H1 (cell line): ENCODE measurements around the gene DEAF1. TPM values are rescaled to one million over a fixed set of nuclear protein-coding genes. Genes with fewer than 3 reads are reported as not detected.

Source experiments
- CTCF ChIA-PET: fragments of 300-600 bp; sonication (Branson Sonifier 250); formaldehyde crosslinking; loops from one replicate; lab custom pipeline; 2021; ENCODE audit not compliant: partially characterized antibody; lab: Charles Lee
- POLR2A ChIA-PET: fragments of 300-600 bp; sonication (Branson Sonifier 250); formaldehyde crosslinking; loops from one replicate; lab custom pipeline; 2021; ENCODE audit warnings: inconsistent platforms; ENCODE audit not compliant: partially characterized antibody; lab: Charles Lee
- DNase-seq, 2 experiments: peaks; one replicate each; pipeline versions ENCODE4 v3.0.0 to v3.0.0-alpha.2; 2010 to 2022; ENCODE audit warnings: low spot score in 2 of 2, low read depth in 1 of 2, mixed read lengths in 1 of 2
- FAIRE-seq: peaks from 2 replicates; lab custom pipeline; 2011; peaks lifted over from hg19 to GRCh38; lab: Jason Lieb, UNC
- H2AFZ ChIP-seq: 2 replicates; pipeline ENCODE4 v1.8.1; 2012; ENCODE audit warnings: low read length, inconsistent platforms
- H2AK5ac ChIP-seq: 2 replicates; pipeline ENCODE4 v1.6.1; 2013; ENCODE audit warnings: low read depth, low read length
- H2BK120ac ChIP-seq: replicated peaks from 2 replicates; pipeline ENCODE3; 2013; ENCODE audit warnings: low read depth, low read length, inconsistent platforms
- H2BK12ac ChIP-seq: 2 replicates; pipeline ENCODE4 v1.6.1; 2013; ENCODE audit warnings: low read depth, low read length
- H2BK15ac ChIP-seq: 2 replicates; pipeline ENCODE4 v1.6.1; 2013; ENCODE audit warnings: low read length
- H2BK20ac ChIP-seq: 2 replicates; pipeline ENCODE4 v1.6.1; 2013; ENCODE audit warnings: low read length
- H2BK5ac ChIP-seq: 2 replicates; pipeline ENCODE4 v1.6.1; 2013; ENCODE audit warnings: low read depth, low read length
- H3K14ac ChIP-seq: 2 replicates; pipeline ENCODE4 v1.6.1; 2013; ENCODE audit warnings: inconsistent platforms; ENCODE audit not compliant: insufficient read length
- H3K18ac ChIP-seq: 2 replicates; pipeline ENCODE4 v1.6.1; 2013; ENCODE audit warnings: low read length; ENCODE audit errors: extremely low read depth
- H3K23ac ChIP-seq: 2 replicates; pipeline ENCODE4 v1.6.1; 2013; ENCODE audit warnings: inconsistent platforms; ENCODE audit not compliant: insufficient read length
- H3K23me2 ChIP-seq: 2 replicates; pipeline ENCODE4 v1.6.1; 2013; ENCODE audit warnings: low read depth, low read length
- H3K27ac ChIP-seq: 2 replicates; pipeline ENCODE4 v1.6.1; 2011; ENCODE audit warnings: low read depth, low read length, inconsistent platforms
- H3K27me3 ChIP-seq, 4 experiments: replicated peaks in 1 of 4; 1 replicate in 1 of 4; 2 replicates in 3 of 4; pipeline versions ENCODE4 v1.6.1 to v1.8.1; 2011 to 2013; ENCODE audit warnings: low read length in 3 of 4, mild to moderate bottlenecking in 3 of 4, inconsistent platforms in 2 of 4, mixed read lengths in 2 of 4, moderate library complexity in 1 of 4; ENCODE audit not compliant: control insufficient read depth in 3 of 4, insufficient read depth in 3 of 4; ENCODE audit errors: extremely low read depth in 1 of 4
- H3K36me3 ChIP-seq, 4 experiments: 2 replicates each; pipeline versions ENCODE4 v1.6.1 to v1.8.1; 2011 to 2013; ENCODE audit warnings: mild to moderate bottlenecking in 4 of 4, low read length in 3 of 4, moderate library complexity in 2 of 4, control low read depth in 1 of 4, inconsistent platforms in 1 of 4; ENCODE audit not compliant: insufficient read depth in 4 of 4, control insufficient read depth in 2 of 4
- H3K4ac ChIP-seq: replicated peaks from 2 replicates; pipeline ENCODE3; 2013; ENCODE audit warnings: low read length, low read depth, mixed read lengths, inconsistent platforms; ENCODE audit not compliant: insufficient read length
- H3K4me1 ChIP-seq, 4 experiments: replicated peaks in 1 of 4; 1 replicate in 1 of 4; 2 replicates in 3 of 4; pipeline versions ENCODE4 v1.6.1 to v1.8.1; 2011 to 2013; ENCODE audit warnings: low read length in 3 of 4, inconsistent platforms in 2 of 4, mixed read lengths in 1 of 4; ENCODE audit not compliant: insufficient read depth in 4 of 4, control insufficient read depth in 3 of 4
- H3K4me2 ChIP-seq, 2 experiments: 2 replicates each; pipeline versions ENCODE4 v1.6.1 to v1.8.1; 2011 to 2013; ENCODE audit warnings: low read depth in 2 of 2, low read length in 2 of 2, control low read depth in 1 of 2, inconsistent platforms in 1 of 2, mild to moderate bottlenecking in 1 of 2; ENCODE audit not compliant: insufficient read depth in 1 of 2
- H3K4me3 ChIP-seq, 4 experiments: fragments of 200-600, 300-600 bp in 1 of 4; sonication (generic), shearing (Covaris generic), sonication (Bioruptor Twin) in 1 of 4; 2 replicates each; pipeline versions ENCODE4 v1.5.1 to v1.8.1; 2011 to 2016; ENCODE audit warnings: low read length in 4 of 4, low read depth in 3 of 4, control low read depth in 2 of 4, inconsistent platforms in 2 of 4, mild to moderate bottlenecking in 2 of 4, mixed read lengths in 1 of 4, moderate library complexity in 1 of 4; ENCODE audit not compliant: insufficient read depth in 2 of 4; ENCODE audit errors: extremely low read depth in 1 of 4
- H3K56ac ChIP-seq: replicated peaks from 2 replicates; pipeline ENCODE3; 2013; ENCODE audit warnings: low read depth, mild to moderate bottlenecking, mixed read lengths, low read length, inconsistent platforms; ENCODE audit not compliant: insufficient read length
- H3K79me1 ChIP-seq: 2 replicates; pipeline ENCODE4 v1.6.1; 2013; ENCODE audit warnings: low read depth, low read length, control low read depth
- H3K79me2 ChIP-seq, 2 experiments: 2 replicates each; pipeline versions ENCODE4 v1.6.1 to v1.8.1; 2012 to 2013; ENCODE audit warnings: low read length in 2 of 2, mild to moderate bottlenecking in 2 of 2, inconsistent platforms in 1 of 2; ENCODE audit not compliant: insufficient read depth in 2 of 2, control insufficient read depth in 1 of 2
- H3K9ac ChIP-seq, 4 experiments: replicated peaks in 1 of 4; 1 replicate in 1 of 4; 2 replicates in 3 of 4; pipeline versions ENCODE4 v1.6.1 to v1.8.1; 2011 to 2013; ENCODE audit warnings: low read depth in 3 of 4, low read length in 3 of 4, control low read depth in 2 of 4, mild to moderate bottlenecking in 2 of 4, moderate library complexity in 2 of 4, inconsistent platforms in 1 of 4; ENCODE audit errors: extremely low read depth in 1 of 4
- H3K9me3 ChIP-seq, 2 experiments: 2 replicates each; pipeline versions ENCODE4 v1.6.1 to v1.8.1; 2012 to 2013; ENCODE audit warnings: mild to moderate bottlenecking in 2 of 2, moderate library complexity in 2 of 2, control low read depth in 1 of 2, inconsistent platforms in 1 of 2, low read depth in 1 of 2, low read length in 1 of 2, mixed read lengths in 1 of 2; ENCODE audit not compliant: insufficient read depth in 2 of 2
- H4K20me1 ChIP-seq, 2 experiments: replicated peaks in 1 of 2; 2 replicates each; pipeline versions ENCODE3 to v1.8.1; 2011 to 2013; ENCODE audit warnings: inconsistent platforms in 2 of 2, low read length in 2 of 2, mild to moderate bottlenecking in 1 of 2; ENCODE audit not compliant: insufficient read depth in 2 of 2, control insufficient read depth in 1 of 2
- H4K5ac ChIP-seq: 2 replicates; pipeline ENCODE4 v1.6.1; 2013; ENCODE audit warnings: low read length, low read depth, mixed read lengths, inconsistent platforms; ENCODE audit not compliant: insufficient read length
- H4K8ac ChIP-seq: 2 replicates; pipeline ENCODE4 v1.8.0; 2013; ENCODE audit warnings: mild to moderate bottlenecking, moderate library complexity, low read length, inconsistent platforms; ENCODE audit not compliant: insufficient read depth; ENCODE audit errors: extremely low read depth
- H4K91ac ChIP-seq: replicated peaks from 2 replicates; pipeline ENCODE3; 2013; ENCODE audit warnings: low read length, mixed read lengths, inconsistent platforms; ENCODE audit not compliant: insufficient read length
- CBX8 ChIP-seq: fragments of 300-800, 300-1000 bp; sonication (generic); IDR thresholded peaks from 2 replicates; pipeline ENCODE4 v1.7.1; 2016; ENCODE audit warnings: low read depth, low read length, borderline replicate concordance
- HDAC2 ChIP-seq, 2 experiments: fragments of 300-600 bp in 1 of 2; sonication (generic) in 1 of 2; IDR thresholded peaks; 2 replicates each; pipeline ENCODE4 v1.6.1; 2011 to 2012; ENCODE audit warnings: low read depth in 2 of 2, low read length in 2 of 2, mild to moderate bottlenecking in 2 of 2, moderate library complexity in 2 of 2, borderline replicate concordance in 1 of 2, inconsistent platforms in 1 of 2
- MAX ChIP-seq: IDR thresholded peaks from 2 replicates; pipeline ENCODE4 v1.6.1; 2012; ENCODE audit warnings: inconsistent platforms
- NANOG ChIP-seq: IDR thresholded peaks from 2 replicates; pipeline ENCODE4 v1.6.1; 2011; ENCODE audit warnings: low read length, low read depth, mild to moderate bottlenecking, inconsistent platforms; ENCODE audit not compliant: insufficient read depth, poor library complexity, severe bottlenecking
- RAD21 ChIP-seq, 2 experiments: IDR thresholded peaks in 1 of 2; conservative IDR thresholded peaks in 1 of 2; 2 replicates each; pipeline ENCODE4 v1.6.1; 2011; ENCODE audit warnings: low read depth in 2 of 2, low read length in 2 of 2, improper control_type of control experiment in 1 of 2, inconsistent platforms in 1 of 2, mild to moderate bottlenecking in 1 of 2, moderate library complexity in 1 of 2
- RNF2 ChIP-seq: fragments of 200-900, 300-1000 bp; sonication (generic); IDR thresholded peaks from 2 replicates; pipeline ENCODE4 v1.7.1; 2016; ENCODE audit warnings: borderline replicate concordance, low read depth, mild to moderate bottlenecking, antibody characterized with exemption, low read length; ENCODE audit not compliant: poor library complexity, severe bottlenecking; ENCODE audit errors: missing control alignments
- SP2 ChIP-seq: IDR thresholded peaks from 2 replicates; pipeline ENCODE4 v1.6.1; 2012; ENCODE audit warnings: mild to moderate bottlenecking, low read length, inconsistent platforms
- TBP ChIP-seq: IDR thresholded peaks from 2 replicates; pipeline ENCODE4 v1.6.1; 2011; ENCODE audit warnings: low read depth, low read length, improper control_type of control experiment
- WGBS, 2 experiments: shearing (Covaris generic) in 1 of 2; methylation state at CpG; one replicate each; pipeline versions ENCODE4 v1.1.6 to v1.1.7; 2013 to 2015; ENCODE audit warnings: low lambda C conversion rate in 2 of 2, mixed read lengths in 2 of 2, inconsistent platforms in 1 of 2, low coverage in 1 of 2, missing lambda C conversion rate in 1 of 2; ENCODE audit not compliant: insufficient replicate concordance in 2 of 2, insufficient coverage in 1 of 2, insufficient read length in 1 of 2; ENCODE audit errors: extremely low coverage in 1 of 2, missing lambda C conversion rate in 1 of 2; 5-methylcytosine and 5-hydroxymethylcytosine counted together
- polyA plus RNA-seq, 7 experiments: library from polyadenylated mRNA; depleted of rRNA in 3 of 7; stranded (reverse) in 5 of 7; unstranded in 2 of 7; fragments of >200 nt in 5 of 7; fragments of 200-250 nt in 2 of 7; gene quantifications; 1 replicate in 5 of 7; 2 replicates in 1 of 7; 4 replicates in 1 of 7; pipeline versions ENCODE4 v1.2.1 to v1.2.3, GENCODE V29; 2011 to 2013; ENCODE audit warnings: missing spikeins in 2 of 7, mixed read lengths in 2 of 7
- total RNA-seq: library from RNA; stranded (reverse); fragmentation: NEBNext Ultra II Directional; extraction: Animal tissue kit (Norgen Biotek cat#: 25700); gene quantifications from 2 replicates; pipeline ENCODE4 v1.2.1, GENCODE V29; 2021

Gene DEAF1
- total and polyA plus RNA-seq, 2 of the 8 experiments (the other 6 are each of a cell fraction or from before 2014, with no cell fraction given), result 47.3 to 58.4 TPM

- Histone ChIP-seq H3K23me2 (peaks cover 7% of the 10 kb centered on the region; the same call in 1 of the 2 replicates), H2BK120ac (no peak overlapping the region), H3K4ac (no peak overlapping the region), H3K27ac (no peak overlapping the region), H4K91ac (no peak overlapping the region), H4K5ac (no peak overlapping the region), H2BK12ac (no peak overlapping the region), H2BK5ac (peak overlapping the region; percentile 16; the same call in 1 of the 2 replicates), H3K18ac (no peak overlapping the region; the same call in 1 of the 2 replicates), H3K14ac (no peak overlapping the region), H3K27me3 (no peaks in the 10 kb centered on the region), H3K56ac (no peak overlapping the region), H3K79me2 (peaks cover 5 to 14% of the 10 kb centered on the region in 2 experiments; a peak in 3 of 4 replicates), H2BK20ac (no peak overlapping the region), H4K20me1 (peaks cover 4 to 8% of the 10 kb centered on the region in 2 experiments), H3K9me3 (peaks cover 0 to 2% of the 10 kb centered on the region in 2 experiments; a peak in 1 of 4 replicates), H3K4me3 (no peak overlapping the region), H3K79me1 (0 out of 2 replicates have a peak, but pooled peaks cover 2% of the 10 kb centered on the region), H2AFZ (no peak overlapping the region), H3K4me2 (peak overlapping the region in 1 of 2 experiments; percentile 30; a peak in 1 of 4 replicates), H3K4me1 (peaks cover 0 to 27% (median 11%) of the 10 kb centered on the region in 4 experiments; a peak in 6 of 7 replicates), H3K36me3 (no peaks in the 10 kb centered on the region), H2AK5ac (no peak overlapping the region), H4K8ac (no peak overlapping the region), H3K23ac (no peak overlapping the region), H3K9ac (peak overlapping the region in 1 of 4 experiments; percentile 6; a peak in 1 of 7 replicates), H2BK15ac (no peak overlapping the region)
- ChIA-PET CTCF (interaction anchor here (1.0 to 4.9 kb wide), 14 partner anchors 8 to 66 kb away, joined by 3 to 37 read pairs (median 5); partner anchors contain the start of gene EPS8L2), POLR2A (interaction anchor here (0.6 to 3.2 kb wide), 11 partner anchors 11 to 67 kb away, joined by 3 to 16 read pairs (median 3); partner anchors contain the start of gene TALDO1)
- WGBS, 2 experiments, result 71% methylated on average over 11 of the region's 11 CpGs; no CpG with 5 or more reads in 1 of the 2 experiments
- FAIRE-seq, result no peak
- no peak for DNase-seq
- TF ChIP-seq MAX, result no peak
- no peak for TF ChIP-seq HDAC2 (IDR thresholded peaks at IDR 0.05; ENCODE audit: borderline replicate concordance in 1 of 2, low read depth in 2 of 2, low read length in 2 of 2)
- no peak for TF ChIP-seq SP2
- TF ChIP-seq TBP, result no peak
- no peak for TF ChIP-seq NANOG
- no peak for TF ChIP-seq CBX8
- no peak for TF ChIP-seq RNF2
- no peak for TF ChIP-seq RAD21 (IDR thresholded peaks at IDR 0.05 in 1 of 2, conservative IDR thresholded peaks at IDR 0.05 in 1 of 2; ENCODE audit: low read depth in 2 of 2, low read length in 2 of 2)
Observed at GRCh38 chr11:697811-698311, 2.8 kb upstream of the DEAF1 start.
